Mesenchymal stem cell (in vitro differentiated cells and primary cell): Measurements from ENCODE around the gene COLQ.
A peak's percentile ranks its signal among the peaks of the same experiment; 100 is the strongest.

Experiments
- DNase-seq: peaks from one replicate; pipeline ENCODE4 v3.0.0-alpha.2; 2013
- H2AFZ ChIP-seq: one replicate; pipeline ENCODE4 v1.6.1; 2013; ENCODE audit warnings: low read depth, mild to moderate bottlenecking, control low read depth, inconsistent platforms, low read length, moderate library complexity
- H2AK5ac ChIP-seq: 2 replicates; pipeline ENCODE4 v1.6.1; 2013; ENCODE audit warnings: low read length, moderate library complexity, mild to moderate bottlenecking, inconsistent platforms; ENCODE audit not compliant: severe bottlenecking
- H2BK120ac ChIP-seq: one replicate; pipeline ENCODE4 v1.6.1; 2013; ENCODE audit warnings: low read depth, mild to moderate bottlenecking, inconsistent platforms, low read length, moderate library complexity
- H2BK12ac ChIP-seq, 2 experiments: one replicate each; pipeline ENCODE4 v1.6.1; 2013; ENCODE audit warnings: inconsistent platforms in 2 of 2, low read length in 2 of 2, mild to moderate bottlenecking in 2 of 2, moderate library complexity in 2 of 2, control low read depth in 1 of 2
- H2BK15ac ChIP-seq: one replicate; pipeline ENCODE4 v1.6.1; 2013; ENCODE audit warnings: mild to moderate bottlenecking, low read depth, inconsistent platforms; ENCODE audit not compliant: poor library complexity, severe bottlenecking
- H2BK5ac ChIP-seq: 2 replicates; pipeline ENCODE4 v1.6.1; 2013; ENCODE audit warnings: low read depth, mild to moderate bottlenecking, low read length, control low read depth, inconsistent platforms; ENCODE audit not compliant: poor library complexity, severe bottlenecking
- H3K14ac ChIP-seq, 2 experiments: one replicate each; pipeline ENCODE4 v1.6.1; 2013; ENCODE audit warnings: inconsistent platforms in 2 of 2, low read length in 2 of 2, control low read depth in 1 of 2, mild to moderate bottlenecking in 1 of 2, moderate library complexity in 1 of 2
- H3K18ac ChIP-seq, 2 experiments: one replicate each; pipeline ENCODE4 v1.6.1; 2013; ENCODE audit warnings: inconsistent platforms in 2 of 2, low read length in 2 of 2, control low read depth in 1 of 2, low read depth in 1 of 2, mild to moderate bottlenecking in 1 of 2
- H3K23ac ChIP-seq, 2 experiments: one replicate each; pipeline ENCODE4 v1.6.1; 2013; ENCODE audit warnings: inconsistent platforms in 2 of 2, low read length in 2 of 2, mild to moderate bottlenecking in 2 of 2, moderate library complexity in 2 of 2, control low read depth in 1 of 2
- H3K27ac ChIP-seq: 2 replicates; pipeline ENCODE4 v1.5.1; 2013; ENCODE audit warnings: mild to moderate bottlenecking, moderate library complexity, low read length, control low read depth, inconsistent platforms; ENCODE audit not compliant: poor library complexity, severe bottlenecking
- H3K27me3 ChIP-seq, 2 experiments: 2 replicates each; pipeline versions ENCODE4 v1.6.1 to v1.7.0; 2013; ENCODE audit warnings: low read length in 2 of 2, mild to moderate bottlenecking in 2 of 2, moderate library complexity in 2 of 2, control low read depth in 1 of 2, inconsistent platforms in 1 of 2; ENCODE audit not compliant: control insufficient read depth in 1 of 2, insufficient read depth in 1 of 2
- H3K36me3 ChIP-seq, 2 experiments: 2 replicates each; pipeline versions ENCODE4 v1.6.1 to v1.7.0; 2013; ENCODE audit warnings: low read length in 2 of 2, control low read depth in 1 of 2, inconsistent platforms in 1 of 2, low read depth in 1 of 2, mild to moderate bottlenecking in 1 of 2; ENCODE audit not compliant: insufficient read depth in 2 of 2, control insufficient read depth in 1 of 2
- H3K4ac ChIP-seq, 2 experiments: one replicate each; pipeline ENCODE4 v1.6.1; 2013; ENCODE audit warnings: inconsistent platforms in 2 of 2, low read length in 2 of 2, mild to moderate bottlenecking in 2 of 2, moderate library complexity in 2 of 2, control low read depth in 1 of 2, low read depth in 1 of 2
- H3K4me1 ChIP-seq: 2 replicates; pipeline ENCODE4 v1.6.1; 2013; ENCODE audit warnings: low read depth, low read length, control low read depth; ENCODE audit not compliant: control insufficient read depth, insufficient read depth
- H3K4me2 ChIP-seq: 2 replicates; pipeline ENCODE4 v1.6.1; 2013; ENCODE audit warnings: low read length, mild to moderate bottlenecking, inconsistent platforms; ENCODE audit not compliant: poor library complexity, severe bottlenecking
- H3K4me3 ChIP-seq, 2 experiments: 2 replicates each; pipeline versions ENCODE4 v1.5.1 to v1.7.0; 2013; ENCODE audit warnings: low read length in 2 of 2, mild to moderate bottlenecking in 2 of 2, control low read depth in 1 of 2, low read depth in 1 of 2; ENCODE audit not compliant: insufficient read depth in 1 of 2
- H3K79me1 ChIP-seq: replicated peaks from 2 replicates; pipeline ENCODE4 v1.6.1; 2013; ENCODE audit warnings: mild to moderate bottlenecking, control low read depth, low read length, inconsistent platforms; ENCODE audit not compliant: poor library complexity, severe bottlenecking
- H3K9ac ChIP-seq: 2 replicates; pipeline ENCODE4 v1.7.0; 2013; ENCODE audit warnings: mild to moderate bottlenecking, low read length, moderate library complexity
- H3K9me3 ChIP-seq: 2 replicates; pipeline ENCODE4 v1.7.0; 2013; ENCODE audit warnings: mild to moderate bottlenecking, low read length; ENCODE audit not compliant: control insufficient read depth
- H4K8ac ChIP-seq: one replicate; pipeline ENCODE4 v1.6.1; 2013; ENCODE audit warnings: inconsistent platforms, mild to moderate bottlenecking, low read length, moderate library complexity
- H4K91ac ChIP-seq: one replicate; pipeline ENCODE4 v1.6.1; 2013; ENCODE audit warnings: mild to moderate bottlenecking, low read length, inconsistent platforms
- WGBS: methylation state at CpG from one replicate; pipeline ENCODE4 v1.1.7; 2013; ENCODE audit warnings: mixed read lengths; 5-methylcytosine and 5-hydroxymethylcytosine counted together

The COLQ gene

GRCh38 chr3:15404767-15405166 lies 116.7 kb downstream of the COLQ start:
- Histone ChIP-seq H2BK5ac (no peak overlapping the region), H4K91ac (no peak overlapping the region), H3K79me1 (no peaks in the 10 kb centered on the region), H3K4me1 (no peaks in the 10 kb centered on the region), H2BK120ac (no peak overlapping the region), H3K9me3 (no peaks in the 10 kb centered on the region), H3K9ac (no peak overlapping the region), H3K23ac (no peak overlapping the region), H3K27me3 (peaks cover 0 to 3% of the 10 kb centered on the region in 2 experiments), H2BK15ac (no peak overlapping the region), H2AK5ac (no peak overlapping the region), H3K4me3 (no peak overlapping the region), H3K36me3 (peaks cover 8 to 10% of the 10 kb centered on the region in 2 experiments), H2BK12ac (no peak overlapping the region), H3K14ac (no peak overlapping the region), H3K27ac (no peak overlapping the region), H3K18ac (no peak overlapping the region), H3K4me2 (no peak overlapping the region), H2AFZ (no peak overlapping the region), H4K8ac (no peak overlapping the region), H3K4ac (no peak overlapping the region)
- WGBS, result no CpG with 5 or more reads among the region's 1 CpG
- no peak for DNase-seq

GRCh38 chr3:15403965-15404364 lies 117.5 kb downstream of the COLQ start:
- Histone ChIP-seq H3K27ac (no peak overlapping the region), H3K4me3 (no peak overlapping the region), H4K8ac (no peak overlapping the region), H3K23ac (no peak overlapping the region), H2BK15ac (no peak overlapping the region), H3K9ac (no peak overlapping the region), H3K79me1 (no peaks in the 10 kb centered on the region), H3K9me3 (no peaks in the 10 kb centered on the region), H2BK12ac (no peak overlapping the region), H3K4me2 (no peak overlapping the region), H3K4me1 (no peaks in the 10 kb centered on the region), H2BK120ac (no peak overlapping the region), H3K18ac (no peak overlapping the region), H2AK5ac (no peak overlapping the region), H3K14ac (no peak overlapping the region), H3K27me3 (peaks cover 0 to 3% of the 10 kb centered on the region in 2 experiments), H2AFZ (no peak overlapping the region), H3K36me3 (peaks cover 6% of the 10 kb centered on the region in 2 experiments), H2BK5ac (no peak overlapping the region), H3K4ac (no peak overlapping the region), H4K91ac (no peak overlapping the region)
- no peak for DNase-seq
- WGBS, result 84% methylated on average over 3 of the region's 3 CpGs

GRCh38 chr3:15403495-15403894 lies 118.0 kb downstream of the COLQ start:
- Histone ChIP-seq H3K27ac (no peak overlapping the region), H3K4me1 (no peaks in the 10 kb centered on the region), H2AFZ (no peak overlapping the region), H3K18ac (no peak overlapping the region), H3K14ac (no peak overlapping the region), H4K91ac (no peak overlapping the region), H2BK120ac (no peak overlapping the region), H3K4me2 (no peak overlapping the region), H3K9me3 (no peaks in the 10 kb centered on the region), H3K27me3 (peaks cover 0 to 3% of the 10 kb centered on the region in 2 experiments), H3K79me1 (no peaks in the 10 kb centered on the region), H3K36me3 (peaks cover under 1 to 4% of the 10 kb centered on the region in 2 experiments), H2BK5ac (no peak overlapping the region), H2BK15ac (no peak overlapping the region), H4K8ac (no peak overlapping the region), H3K9ac (no peak overlapping the region), H3K23ac (no peak overlapping the region), H3K4ac (no peak overlapping the region), H3K4me3 (no peak overlapping the region), H2AK5ac (no peak overlapping the region), H2BK12ac (no peak overlapping the region)
- WGBS, result 100% methylated on average over 1 of the region's 3 CpGs
- DNase-seq, result no peak

GRCh38 chr3:15401936-15402335 lies 119.6 kb downstream of the COLQ start:
- H3K27me3 ChIP-seq, result peaks cover 0 to 3% of the 10 kb centered on the region in 2 experiments
- no peaks in the 10 kb centered on the region for H3K9me3 ChIP-seq
- H2BK15ac ChIP-seq, result no peak overlapping the region
- H3K79me1 ChIP-seq, result no peaks in the 10 kb centered on the region
- H3K23ac ChIP-seq, result no peak overlapping the region
- no peak overlapping the region for H2AK5ac ChIP-seq
- H3K14ac ChIP-seq, result no peak overlapping the region
- no peak overlapping the region for H2AFZ ChIP-seq
- no peak overlapping the region for H3K18ac ChIP-seq
- H3K4me3 ChIP-seq, result peak overlapping the region in 1 of 2 experiments; percentile 60
- no peak for DNase-seq
- no peak overlapping the region for H2BK5ac ChIP-seq
- H2BK120ac ChIP-seq, result no peak overlapping the region
- 96% methylated on average over 4 of the region's 4 CpGs for WGBS
- no peak overlapping the region for H4K91ac ChIP-seq
- no peaks in the 10 kb centered on the region for H3K36me3 ChIP-seq
- no peak overlapping the region for H3K4me2 ChIP-seq
- no peaks in the 10 kb centered on the region for H3K4me1 ChIP-seq
- peak overlapping the region; percentile 27 for H3K9ac ChIP-seq
- no peak overlapping the region for H2BK12ac ChIP-seq
- H3K4ac ChIP-seq, result no peak overlapping the region
- H4K8ac ChIP-seq, result no peak overlapping the region
- no peak overlapping the region for H3K27ac ChIP-seq
